Activated effector memory CD4-positive, alpha-beta T cell treated with anti-CD3 and anti-CD28 coated beads, Interleukin-2, amount 50 U/mL, for 16 hours (primary cell): ENCODE results near the gene GNPTG.

ENCODE experiments used
- DNase-seq: peaks from one replicate; pipeline ENCODE4 v3.0.0-alpha.2; 2020

GNPTG gene

GRCh38 chr16:1375298-1375640 is 23.5 kb downstream of the GNPTG start:
- no peak for DNase-seq

GRCh38 chr16:1375741-1376410 is 24.1 kb downstream of the GNPTG start:
- no peak for DNase-seq

- DNase-seq: no peak
Measured at GRCh38 chr16:1377406-1378010, 25.8 kb downstream of the GNPTG start.

- no peak for DNase-seq
Measured at GRCh38 chr16:1378087-1378803, 26.5 kb downstream of the GNPTG start.

GRCh38 chr16:1378804-1379303 is 27.1 kb downstream of the GNPTG start:
- DNase-seq: peak; percentile 91

- DNase-seq: peak; percentile 90
Measured at GRCh38 chr16:1379304-1380076, 27.8 kb downstream of the GNPTG start.

GRCh38 chr16:1380195-1380594 is 28.5 kb downstream of the GNPTG start:
- no peak for DNase-seq

GRCh38 chr16:1381612-1382406 is 30.1 kb downstream of the GNPTG start:
- DNase-seq: no peak

- no peak for DNase-seq
Measured at GRCh38 chr16:1383556-1383955, 31.8 kb downstream of the GNPTG start.

GRCh38 chr16:1385232-1385631 is 33.5 kb downstream of the GNPTG start:
- no peak for DNase-seq

- no peak for DNase-seq
Measured at GRCh38 chr16:1387331-1387730, 35.6 kb downstream of the GNPTG start.

GRCh38 chr16:1389762-1390161 is 38.0 kb downstream of the GNPTG start:
- DNase-seq: no peak

- DNase-seq: no peak
Measured at GRCh38 chr16:1390239-1390779, 38.6 kb downstream of the GNPTG start.

- no peak for DNase-seq
Measured at GRCh38 chr16:1392826-1393225, 41.1 kb downstream of the GNPTG start.

GRCh38 chr16:1393613-1394176 is 42.0 kb downstream of the GNPTG start:
- DNase-seq: no peak

- DNase-seq: no peak
Measured at GRCh38 chr16:1394367-1394951, 42.7 kb downstream of the GNPTG start.

GRCh38 chr16:1395444-1396031 is 43.8 kb downstream of the GNPTG start:
- DNase-seq: no peak

GRCh38 chr16:1397779-1398178 is 46.0 kb downstream of the GNPTG start:
- no peak for DNase-seq

GRCh38 chr16:1398351-1398750 is 46.6 kb downstream of the GNPTG start:
- no peak for DNase-seq

GRCh38 chr16:1398826-1399581 is 47.3 kb downstream of the GNPTG start:
- no peak for DNase-seq
